NCI-H1436 (cell line): ENCODE results near the gene LRRN4CL.
"Not testable (repeated sequence)": the region's sequence is repeated elsewhere in the genome, so short reads cannot be mapped to it uniquely, and the experiment has no call there.

Experiments used
- DNase-seq: peaks from one replicate; lab custom pipeline; 2025; lab: John Stamatoyannopoulos, UW

Gene LRRN4CL

GRCh38 chr11:62675415-62675814 is 13.9 kb downstream of the LRRN4CL start:
- DNase-seq: not testable (repeated sequence)

DNA sequence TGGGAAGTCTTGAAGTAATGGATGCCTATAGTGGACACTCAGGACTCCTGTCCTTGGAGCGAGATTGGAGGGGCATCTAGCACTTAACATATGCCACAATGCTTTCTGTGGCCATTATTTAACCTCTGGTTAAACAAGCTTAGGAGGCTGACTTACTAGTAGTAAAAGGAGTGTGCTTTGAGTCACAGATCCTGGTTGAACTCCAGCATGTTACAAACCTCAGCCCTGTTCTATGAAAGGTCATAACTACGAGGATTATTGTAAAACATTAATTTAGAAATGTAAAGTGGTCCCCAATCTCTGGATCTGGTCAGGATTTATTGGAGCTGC is 16.2 kb downstream of the LRRN4CL start:
- DNase-seq: no peak

GRCh38 chr11:62671608-62672389 is 17.5 kb downstream of the LRRN4CL start, which contains the start of the genes LBHD1 and UQCC3:
TSS of gene LBHD1 (minus strand) at chr11:62672267. CDS start at chr11:62670031, 2,236 bp downstream.
TSS of gene UQCC3 (plus strand) at chr11:62671673. CDS start at chr11:62671746, 73 bp downstream.
- DNase-seq: peak; percentile 64

DNA sequence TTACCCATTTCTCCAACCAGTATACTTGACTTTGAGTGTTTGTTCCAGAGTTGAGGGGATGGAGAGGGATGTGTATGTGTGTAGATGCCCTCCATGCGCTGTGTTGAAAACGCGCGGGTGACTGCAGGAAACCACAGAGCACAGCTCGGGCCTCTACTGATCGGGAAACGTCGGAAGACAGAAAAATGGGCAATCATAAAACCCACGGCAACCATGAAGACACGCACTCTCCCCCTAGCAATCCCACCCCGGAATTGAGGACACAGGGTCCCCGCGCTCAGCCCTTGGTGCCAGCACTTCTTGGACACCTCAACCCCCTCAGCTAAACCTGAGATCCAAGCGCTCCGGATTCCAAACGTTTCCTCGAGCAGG is 18.1 kb downstream of the LRRN4CL start:
- DNase-seq: no peak

DNA sequence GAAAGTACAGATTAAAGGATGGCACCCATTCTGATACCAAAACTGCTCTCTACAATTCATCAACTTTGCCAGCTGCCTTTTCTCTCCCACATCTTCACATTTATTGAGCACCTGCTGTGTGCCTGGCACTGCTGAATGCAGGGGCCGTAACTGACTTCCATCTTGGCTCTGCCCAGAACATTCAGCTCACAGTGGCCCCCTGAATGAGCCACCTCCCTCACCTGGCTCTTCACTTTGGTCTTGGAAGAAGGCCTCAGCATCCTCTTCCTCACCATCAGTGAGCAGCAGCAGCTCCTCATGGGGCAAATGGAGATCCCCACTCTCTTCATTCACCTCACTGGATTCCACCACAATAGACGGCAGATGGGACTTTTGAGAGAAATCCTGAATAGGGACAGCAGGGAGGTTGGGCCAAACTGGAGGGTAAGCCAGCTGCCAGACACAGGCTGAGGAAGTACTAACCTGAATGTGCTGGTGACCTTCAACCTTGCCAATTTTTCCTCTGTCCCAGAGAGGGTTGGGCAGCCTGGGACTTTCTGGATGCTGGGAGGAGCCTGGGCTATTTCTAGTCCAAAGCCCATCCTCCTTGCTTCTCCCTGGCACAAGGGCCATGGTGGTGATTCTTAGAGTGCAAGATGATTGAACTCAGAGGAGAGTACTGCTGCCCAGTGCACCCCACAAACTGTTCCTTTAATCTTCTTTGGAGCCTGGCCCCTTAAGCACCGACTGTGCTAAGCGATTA is 19.7 kb downstream of the LRRN4CL start:
- no peak for DNase-seq

DNA sequence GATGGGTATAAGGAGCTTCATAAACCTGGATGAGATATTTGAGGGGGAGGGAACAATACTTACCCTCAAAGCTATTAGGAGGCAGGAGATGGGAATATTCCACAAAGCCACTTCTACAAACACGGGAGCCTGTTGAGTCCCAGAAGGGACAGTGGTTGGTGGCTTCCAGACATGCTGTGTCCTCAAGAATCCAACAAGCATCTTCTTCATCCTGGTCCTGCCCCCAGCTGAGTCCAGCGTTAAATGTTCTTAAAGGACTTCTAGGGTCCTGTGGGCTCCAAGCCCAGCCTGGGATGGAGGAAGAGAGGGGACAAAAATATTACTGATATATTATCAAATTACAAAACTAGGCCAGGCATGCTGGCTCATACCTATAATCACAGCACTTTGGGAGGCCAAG is 21.9 kb downstream of the LRRN4CL start:
- DNase-seq: no peak

- DNase-seq: no peak
Observed at GRCh38 chr11:62666259-62666926, 22.9 kb downstream of the LRRN4CL start.

GRCh38 chr11:62665599-62666258 is 23.6 kb downstream of the LRRN4CL start:
- no peak for DNase-seq

DNA sequence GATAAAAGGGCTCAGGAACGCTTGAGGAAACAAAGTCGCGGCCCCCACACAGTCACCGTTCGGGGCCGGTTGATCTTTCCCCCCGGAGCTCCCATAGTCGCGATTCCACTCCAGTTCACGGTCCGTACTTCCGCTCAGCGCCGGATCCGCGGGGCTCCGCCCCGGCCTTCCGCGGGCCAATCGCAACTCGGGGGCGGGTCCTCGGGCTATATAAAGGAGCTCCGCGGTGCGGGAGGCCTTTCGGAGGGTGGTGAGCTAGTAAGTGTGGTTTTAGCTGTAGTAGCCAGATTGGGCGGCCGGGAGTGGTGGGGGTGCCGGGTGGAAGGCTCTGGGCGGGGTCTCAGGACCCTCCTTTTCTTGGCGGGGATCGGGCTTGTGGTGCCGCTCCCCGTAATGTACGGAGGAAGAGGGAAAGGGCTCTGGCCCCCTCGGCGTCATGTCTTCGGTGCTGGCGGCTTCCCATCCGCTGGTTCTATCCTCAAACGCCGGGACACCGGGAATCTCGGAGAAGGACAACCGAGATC is 24.2 kb downstream of the LRRN4CL start, which contains the start of the genes C11orf98 and CSKMT:
Gene C11orf98 (minus strand): TSS at position 136 of the 524 bp plus-strand sequence. CDS start 41 bp downstream, at position 95.
Gene CSKMT (plus strand): TSS at position 238 of the 524 bp plus-strand sequence. CDS start 568 bp downstream, outside the sequence.
- peak; percentile 87 for DNase-seq

DNA sequence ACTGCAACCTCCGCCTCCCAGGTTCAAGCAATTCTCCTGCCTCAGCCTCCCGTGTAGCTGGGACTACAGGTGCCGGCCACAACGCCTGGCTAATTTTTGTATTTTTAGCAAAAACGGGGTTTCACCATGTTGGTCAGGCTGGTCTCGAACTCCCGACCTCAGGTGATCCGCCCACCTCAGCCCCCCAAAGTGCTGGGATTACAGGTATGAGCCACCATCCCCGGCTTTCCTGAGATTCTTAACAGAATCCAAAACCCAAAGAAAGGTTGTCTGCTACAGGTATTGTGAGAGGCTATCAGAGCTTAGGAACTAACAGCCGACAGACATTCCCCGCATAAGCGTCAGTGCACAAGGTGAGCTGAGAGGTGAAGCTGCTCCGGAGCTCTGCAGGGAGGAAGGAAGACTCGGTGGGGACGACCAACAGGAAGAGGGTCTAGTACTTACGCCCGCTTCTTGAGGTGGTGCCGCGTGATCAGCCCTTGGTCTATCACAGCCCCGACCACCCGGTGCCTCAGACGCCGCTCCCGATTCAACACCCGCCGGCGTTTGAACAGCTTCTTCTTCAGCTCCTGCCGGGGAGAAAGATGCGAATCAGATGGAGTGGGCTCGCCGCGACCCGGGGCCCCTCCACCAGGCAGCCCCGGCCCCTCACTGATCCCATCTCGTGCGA is 24.8 kb downstream of the LRRN4CL start:
- DNase-seq: peak; percentile 25

DNA sequence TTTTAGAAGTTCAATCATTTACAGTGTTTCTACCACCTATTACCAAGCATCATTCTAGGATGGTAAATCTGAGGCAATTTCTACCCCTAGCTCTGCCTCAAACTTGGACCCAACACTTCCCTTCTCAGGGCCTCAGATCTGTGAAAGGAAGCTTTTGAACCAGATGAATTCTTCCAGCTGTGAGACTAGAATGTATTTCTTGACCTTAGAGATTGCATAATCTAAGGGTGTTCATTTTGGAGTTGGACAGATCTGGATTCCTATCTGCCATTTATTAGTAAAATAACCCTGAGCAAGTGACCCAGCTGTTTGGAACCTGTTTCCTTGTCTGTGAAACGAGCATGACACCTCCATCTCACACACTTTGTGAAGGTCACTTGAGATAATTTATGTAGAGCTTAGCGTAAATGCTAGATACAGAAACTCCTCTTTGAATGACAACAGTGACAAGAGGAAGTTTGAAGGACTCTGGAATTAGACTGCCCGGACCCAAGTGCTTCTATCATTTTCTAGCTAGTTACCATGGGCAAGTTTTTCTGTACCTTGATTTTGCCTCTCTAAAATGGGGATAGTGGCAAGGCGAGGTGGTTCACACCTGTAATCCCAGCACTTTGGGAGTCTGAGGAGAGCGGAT is 32.4 kb downstream of the LRRN4CL start:
- DNase-seq: no peak

GRCh38 chr11:62654297-62654696 is 35.0 kb downstream of the LRRN4CL start:
- DNase-seq: no peak

DNA sequence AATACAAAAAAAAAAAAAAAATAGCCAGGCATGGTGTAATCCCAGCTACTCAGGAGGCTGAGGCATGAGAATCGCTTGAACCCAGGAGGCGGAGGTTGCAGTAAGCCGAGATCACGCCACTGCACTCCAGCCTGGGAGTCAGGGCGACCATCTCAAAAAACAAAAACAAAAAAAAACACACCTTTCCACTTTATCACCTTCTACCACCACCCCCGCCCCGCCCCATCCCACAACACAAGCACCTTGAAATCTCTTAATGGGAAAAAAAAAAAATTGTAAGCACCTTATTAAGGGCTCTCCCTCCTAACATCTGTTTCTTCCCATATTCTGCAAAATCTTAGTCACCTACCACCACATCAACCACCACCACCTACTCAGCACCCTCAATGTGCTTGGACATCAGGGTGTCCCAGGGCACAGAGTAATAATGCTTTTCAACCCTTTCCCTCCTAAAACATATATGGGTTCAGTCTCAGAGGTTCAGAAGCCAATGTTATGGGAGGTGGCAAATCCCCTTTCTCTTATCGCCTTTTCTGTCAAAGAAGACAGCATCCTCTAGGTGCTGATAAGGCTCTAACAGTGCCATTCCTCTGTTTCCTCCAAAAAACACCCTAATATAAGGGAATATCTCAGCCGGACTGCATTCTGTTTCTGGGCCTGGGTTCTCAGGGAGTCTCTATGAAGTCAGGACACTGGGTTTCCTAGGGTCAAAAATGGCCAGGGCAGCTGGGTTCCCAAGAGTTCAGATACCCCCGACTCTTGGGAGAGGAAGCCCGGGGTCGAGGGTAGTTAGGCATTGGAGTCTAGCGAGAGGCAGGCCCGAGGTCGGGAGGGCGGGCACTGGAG is 36.9 kb downstream of the LRRN4CL start:
- DNase-seq: no peak

- not testable (repeated sequence) for DNase-seq
Observed at GRCh38 chr11:62650283-62650682, 39.0 kb downstream of the LRRN4CL start.

- no peak for DNase-seq
Observed at GRCh38 chr11:62649486-62649885, 39.8 kb downstream of the LRRN4CL start.

GRCh38 chr11:62648967-62649364 is 40.4 kb downstream of the LRRN4CL start:
- DNase-seq: no peak

DNA sequence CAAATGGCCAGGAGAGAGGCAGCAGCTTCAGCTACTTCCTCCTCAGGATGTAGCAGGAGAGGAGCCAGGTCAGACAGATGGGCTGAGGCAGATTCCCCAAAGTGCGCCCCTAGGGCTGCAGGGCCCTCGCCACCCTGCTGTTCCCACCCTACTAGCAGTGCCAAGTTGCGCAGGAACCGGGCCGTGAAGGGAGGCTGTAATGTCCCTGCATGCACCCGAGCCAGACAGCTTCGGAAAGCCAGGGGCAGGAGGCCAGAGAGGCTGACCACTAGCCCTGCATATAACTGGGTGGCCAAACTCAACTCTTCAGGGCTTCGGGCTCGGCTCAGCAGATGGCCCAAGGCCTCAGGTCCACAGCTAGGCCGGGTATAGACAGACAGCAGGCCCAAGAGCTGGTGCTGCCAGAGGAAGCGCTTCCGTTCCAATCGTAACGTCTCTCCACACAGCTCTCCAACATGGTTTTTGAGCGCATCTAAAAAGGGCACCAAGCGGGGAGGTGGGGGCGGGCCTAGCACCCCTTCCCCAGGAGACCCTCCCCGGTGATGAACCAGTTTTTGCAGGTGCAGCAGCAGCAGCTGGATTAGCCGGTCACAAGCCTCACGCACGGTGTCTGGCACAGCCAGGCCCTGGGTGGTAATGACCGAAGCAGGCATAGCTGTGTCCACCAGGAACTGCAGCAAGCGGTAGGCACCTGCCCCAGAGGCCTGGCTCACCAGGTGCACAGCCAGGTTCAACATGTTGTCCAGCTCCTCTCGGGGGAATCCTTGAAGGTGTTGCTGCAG is 41.0 kb downstream of the LRRN4CL start:
- DNase-seq: no peak

- DNase-seq: no peak
Observed at GRCh38 chr11:62647609-62648005, 41.7 kb downstream of the LRRN4CL start.
